A673 (cell line): ENCODE measurements around the gene CYS1. TPM values are rescaled to one million over a fixed set of nuclear protein-coding genes. Genes with fewer than 3 reads are reported as not detected.
"Not testable (repeated sequence)": the region's sequence is repeated elsewhere in the genome, so short reads cannot be mapped to it uniquely, and the experiment has no call there.

Source experiments
- BruUV-seq: library from RNA; stranded (reverse); fragments of 400-500 nt; replicated peaks from 2 replicates; lab custom pipeline; 2021; lab: Mats Ljungman, UMichigan
- CTCF ChIA-PET: fragments of 300-600 bp; sonication (Branson Sonifier 250); formaldehyde crosslinking; loops from one replicate; lab custom pipeline; 2022; ENCODE audit warnings: antibody characterized with exemption; lab: Charles Lee
- POLR2A ChIA-PET: fragments of 300-600 bp; sonication (Branson Sonifier 250); formaldehyde crosslinking; loops from one replicate; lab custom pipeline; 2022; ENCODE audit warnings: antibody characterized with exemption; ENCODE audit not compliant: low non-redundant PET; lab: Charles Lee
- DNase-seq: peaks from one replicate; pipeline ENCODE4 v3.0.0-alpha.2; 2015; ENCODE audit warnings: low spot score
- H3K27ac ChIP-seq: fragments of 200-600 bp; sonication (generic); 2 replicates; pipeline ENCODE4 v1.5.1; 2016; ENCODE audit warnings: mixed run types, low read depth, mild to moderate bottlenecking, mixed read lengths, antibody characterized with exemption, low read length; ENCODE audit not compliant: poor library complexity, severe bottlenecking
- H3K27me3 ChIP-seq: fragments of 200-600 bp; sonication (generic); replicated peaks from 2 replicates; pipeline ENCODE4 v1.6.1; 2017; ENCODE audit warnings: mixed run types, low read depth, mild to moderate bottlenecking, mixed read lengths, antibody characterized with exemption, low read length; ENCODE audit not compliant: insufficient read depth, poor library complexity
- H3K36me3 ChIP-seq: fragments of 200-600 bp; sonication (generic); 2 replicates; pipeline ENCODE4 v1.6.1; 2016; ENCODE audit warnings: mixed run types, mild to moderate bottlenecking, mixed read lengths, antibody characterized with exemption, low read length; ENCODE audit not compliant: insufficient read depth, poor library complexity, severe bottlenecking
- H3K4me1 ChIP-seq: fragments of 200-600 bp; sonication (generic); 2 replicates; pipeline ENCODE4 v1.6.1; 2017; ENCODE audit warnings: mixed run types, mild to moderate bottlenecking, mixed read lengths, antibody characterized with exemption, low read length; ENCODE audit not compliant: insufficient read depth, poor library complexity, severe bottlenecking
- H3K4me3 ChIP-seq: fragments of 200-600 bp; sonication (generic); 2 replicates; pipeline ENCODE4 v1.5.1; 2016; ENCODE audit warnings: low read depth, mixed run types, mild to moderate bottlenecking, mixed read lengths, low read length; ENCODE audit not compliant: poor library complexity, severe bottlenecking
- H3K9me3 ChIP-seq: fragments of 200-600 bp; sonication (generic); 2 replicates; pipeline ENCODE4 v1.6.1; 2016; ENCODE audit warnings: mixed run types, low read depth, mild to moderate bottlenecking, mixed read lengths, antibody characterized with exemption, low read length; ENCODE audit not compliant: poor library complexity, severe bottlenecking
- CTCF ChIP-seq: fragments of 300-800, 200-600 bp; sonication (generic); conservative IDR thresholded peaks from 2 replicates; pipeline ENCODE4 v1.5.1; 2017; ENCODE audit warnings: low read depth, mild to moderate bottlenecking, antibody characterized with exemption, low read length, moderate library complexity, mixed read lengths
- EZH2 ChIP-seq: fragments of 200-600 bp; sonication (generic); IDR thresholded peaks from 2 replicates; pipeline ENCODE4 v1.6.1; 2017; ENCODE audit warnings: borderline replicate concordance, low read depth, mild to moderate bottlenecking, mixed read lengths, antibody characterized with exemption, low read length; ENCODE audit not compliant: poor library complexity, severe bottlenecking
- intact Hi-C: fragments of 100-400 bp; cut with micrococcal nuclease; formaldehyde crosslinking; loops from one replicate; pipeline ENCODE4 v1.10.0; 2022; ENCODE audit not compliant: unreplicated experiment
- total RNA-seq: library from RNA; stranded (reverse); gene quantifications from 2 replicates; pipeline ENCODE4 v1.2.3, GENCODE V29; 2021

Gene CYS1
- total RNA-seq, 1 experiment from 2014 or later = not detected

DNA sequence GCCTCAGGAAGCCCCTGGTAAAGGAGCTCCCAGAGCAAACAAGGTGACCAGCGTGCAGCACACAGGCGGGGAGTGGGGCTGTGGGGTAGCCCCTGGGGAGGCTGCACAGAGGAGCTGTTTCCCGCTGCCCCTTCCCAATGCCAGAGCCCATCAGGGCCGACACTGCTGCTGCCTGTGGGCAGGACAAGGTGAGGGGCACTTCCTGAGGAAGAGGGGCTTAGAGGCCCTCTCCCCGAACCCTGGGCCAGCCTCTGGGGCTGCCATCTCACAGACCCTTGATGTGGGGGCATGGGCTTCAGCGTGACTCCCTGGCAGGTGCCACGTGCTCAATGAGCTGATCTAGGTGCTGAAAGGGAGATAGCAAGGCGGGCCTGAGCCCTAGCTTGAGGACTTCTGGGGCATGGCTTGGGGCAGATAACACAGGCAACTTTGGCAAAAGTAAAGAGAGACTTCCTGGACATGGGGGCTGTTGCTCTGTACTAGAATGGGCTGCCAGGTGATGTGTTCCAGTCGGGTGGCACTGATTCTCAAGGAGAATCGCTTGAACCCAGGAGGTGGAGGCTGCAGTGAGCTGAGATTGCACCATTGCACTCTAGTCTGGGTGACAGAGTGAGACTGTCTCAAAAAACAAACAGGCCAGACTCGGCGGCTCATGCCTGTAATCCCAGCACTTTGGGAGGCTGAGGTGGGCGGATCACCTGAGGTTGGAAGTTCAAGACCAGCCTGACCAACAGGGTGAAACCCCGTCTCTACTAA is 46.8 kb downstream of the CYS1 start:
- POLR2A ChIA-PET = no interaction called here
- H3K36me3 ChIP-seq = no peaks in the 10 kb centered on the region
- CTCF ChIA-PET = no interaction called here

GRCh38 chr2:10032746-10033105 is 47.5 kb downstream of the CYS1 start:
- peaks cover 11% of the 10 kb centered on the region for H3K4me1 ChIP-seq
- TF ChIP-seq CTCF = no peak
- TF ChIP-seq EZH2 = no peak
- ChIA-PET POLR2A (no interaction called here), CTCF (no interaction called here)
- no peaks in the 10 kb centered on the region for H3K27me3 ChIP-seq
- DNase-seq = no peak
- no peak overlapping the region for H3K27ac ChIP-seq
- H3K36me3 ChIP-seq = no peaks in the 10 kb centered on the region
- H3K9me3 ChIP-seq = no peaks in the 10 kb centered on the region
- intact Hi-C loops = no loop called here
- no TSS peak for BruUV-seq
- no peak overlapping the region for H3K4me3 ChIP-seq

More for the DNA sequence above, 46.8 kb downstream of the CYS1 start:
- no peaks in the 10 kb centered on the region for H3K9me3 ChIP-seq
- DNase-seq = no peak
- intact Hi-C loops = no loop called here
- H3K4me1 ChIP-seq = peaks cover 11% of the 10 kb centered on the region
- no peak overlapping the region for H3K27ac ChIP-seq
- no peak for TF ChIP-seq CTCF
- no peak for TF ChIP-seq EZH2
- no peaks in the 10 kb centered on the region for H3K27me3 ChIP-seq
- H3K4me3 ChIP-seq = no peak overlapping the region
- BruUV-seq = no TSS peak

DNA sequence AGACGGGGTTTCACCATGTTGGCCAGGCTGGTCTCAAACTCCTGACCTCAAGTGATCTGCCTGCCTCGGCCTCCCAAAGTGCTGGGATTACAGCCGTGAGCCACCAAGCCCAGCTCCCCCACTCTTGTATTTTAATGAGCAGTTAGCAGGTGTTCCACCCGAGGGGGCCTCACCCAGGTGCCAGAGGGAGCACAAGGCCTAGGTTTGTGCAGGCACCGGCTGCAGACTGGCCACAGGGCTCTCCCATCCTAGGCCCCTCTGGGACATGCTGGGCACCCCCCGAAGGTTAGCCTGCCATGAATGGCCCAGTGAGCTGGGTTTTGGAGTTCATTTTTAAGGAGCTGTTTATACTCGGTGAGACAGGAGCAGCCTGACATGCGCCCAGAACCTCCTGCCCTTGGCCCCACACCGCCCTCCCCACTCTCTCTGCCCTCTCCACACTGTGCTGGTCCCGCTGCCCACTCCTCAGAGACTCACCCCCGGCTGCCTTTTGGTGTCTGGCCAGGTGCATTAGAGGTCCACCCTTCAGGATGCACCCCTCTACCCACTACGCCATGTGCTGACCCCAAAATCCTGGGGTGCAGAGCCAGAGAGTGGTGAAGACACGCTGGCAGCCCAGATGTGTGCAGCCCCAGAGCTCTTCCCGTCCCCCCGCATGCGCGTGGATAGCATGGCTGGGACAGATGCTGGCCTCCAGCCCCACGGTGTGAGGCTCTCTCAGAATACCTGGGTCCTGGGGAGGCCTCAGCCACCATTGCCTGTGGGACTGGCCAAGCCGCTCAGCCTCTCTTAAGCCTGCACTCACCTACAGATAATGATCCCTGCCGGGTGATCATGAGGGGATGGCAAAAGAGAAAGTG is 48.1 kb downstream of the CYS1 start:
- no peak overlapping the region for H3K4me3 ChIP-seq
- no peaks in the 10 kb centered on the region for H3K36me3 ChIP-seq
- POLR2A ChIA-PET = no interaction called here
- intact Hi-C loops = no loop called here
- no peaks in the 10 kb centered on the region for H3K27me3 ChIP-seq
- no peak for DNase-seq
- H3K9me3 ChIP-seq = no peaks in the 10 kb centered on the region
- TF ChIP-seq EZH2 = no peak
- TF ChIP-seq CTCF = no peak
- H3K27ac ChIP-seq = no peak overlapping the region
- BruUV-seq = no TSS peak
- CTCF ChIA-PET = no interaction called here
- H3K4me1 ChIP-seq = peaks cover 11% of the 10 kb centered on the region

DNA sequence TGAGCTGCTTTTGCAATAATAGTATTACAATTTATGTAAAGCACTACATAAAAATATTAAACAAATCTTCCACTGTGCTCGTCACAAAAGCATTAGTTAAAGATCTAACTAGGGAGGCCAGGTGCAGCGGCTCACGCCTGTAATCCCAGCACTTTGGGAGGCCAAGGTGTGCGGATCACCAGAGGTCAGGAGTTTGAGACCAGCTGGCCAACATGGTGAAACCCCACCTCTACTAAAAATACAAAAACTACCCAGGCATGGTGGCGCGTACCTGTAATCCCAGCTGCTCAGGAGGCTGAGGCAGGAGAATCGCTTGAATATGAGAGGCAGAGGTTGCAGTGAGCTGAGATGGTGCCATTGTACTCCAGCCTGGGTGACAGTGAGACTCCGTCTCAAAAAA is 49.4 kb downstream of the CYS1 start:
- intact Hi-C loops, CTCF ChIA-PET, BruUV-seq, H3K27me3 ChIP-seq, POLR2A ChIA-PET, H3K9me3 ChIP-seq, H3K27ac ChIP-seq, H3K4me3 ChIP-seq, DNase-seq, H3K36me3 ChIP-seq: not testable (repeated sequence)
- peaks cover 11% of the 10 kb centered on the region for H3K4me1 ChIP-seq
